ENCODE results near the gene PRUNE1.
A peak's percentile ranks its signal among the peaks of the same experiment; 100 is the strongest.

DNA sequence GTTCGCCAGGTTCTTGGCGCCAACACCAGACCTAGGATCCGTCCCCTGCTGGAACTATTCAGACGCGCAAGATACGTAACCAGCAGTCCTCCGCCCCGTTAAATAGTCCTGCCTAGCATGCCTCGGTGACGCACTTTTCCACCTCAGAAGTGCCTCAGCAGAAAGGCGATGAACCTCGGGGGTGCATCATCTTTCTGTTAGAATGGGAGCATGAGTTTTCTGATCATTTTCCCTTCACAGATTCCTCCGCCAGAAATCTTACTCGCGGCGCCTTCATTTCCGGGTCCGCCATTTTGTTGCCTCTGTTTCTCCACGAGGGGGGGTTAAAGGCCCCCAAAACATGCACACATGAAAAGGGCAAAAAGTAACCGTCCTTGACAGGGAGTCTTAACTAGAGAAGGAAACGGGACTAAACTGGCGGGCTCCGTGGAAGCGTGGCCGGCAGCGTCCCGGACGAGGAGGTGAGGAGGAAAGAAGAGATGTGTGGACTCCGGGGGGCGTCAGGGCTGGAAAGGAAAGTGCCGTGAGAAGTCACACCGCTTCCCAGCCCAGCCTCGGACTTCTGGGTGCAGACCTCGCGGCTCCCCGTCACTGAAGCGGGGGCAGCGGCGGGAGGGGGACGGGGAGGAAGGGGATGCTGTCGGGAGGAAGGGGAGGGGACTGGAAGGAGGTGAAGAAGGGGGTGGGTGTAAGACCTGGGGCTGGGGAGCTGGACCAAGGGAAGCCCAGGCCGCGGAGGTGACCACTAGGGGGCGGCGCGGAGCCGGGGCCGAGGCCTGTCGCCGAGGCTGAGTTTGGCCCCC, 62.4 kb downstream of the PRUNE1 start, which contains the start of gene GABPB2:
- peak; percentile 88 to 99 (median 92) for TF ChIP-seq CTCF (IDR thresholded peaks at IDR 0.05)
- peak in 1 of 2 donors; percentile 35 for TF ChIP-seq POLR2A (IDR thresholded peaks at IDR 0.05)
